HG02970 (cell line): ENCODE data around the gene ACTL10.
A peak's percentile ranks its signal among the peaks of the same experiment; 100 is the strongest.

Experiments used
- ATAC-seq: cut with Tn5 transposase; IDR thresholded peaks from one replicate; pipeline ENCODE4 v1.9.1; 2021; ENCODE audit warnings: mild to moderate bottlenecking, moderate library complexity, moderate number of reproducible peaks; ENCODE audit not compliant: unreplicated experiment, low FRiP score

Gene ACTL10

DNA sequence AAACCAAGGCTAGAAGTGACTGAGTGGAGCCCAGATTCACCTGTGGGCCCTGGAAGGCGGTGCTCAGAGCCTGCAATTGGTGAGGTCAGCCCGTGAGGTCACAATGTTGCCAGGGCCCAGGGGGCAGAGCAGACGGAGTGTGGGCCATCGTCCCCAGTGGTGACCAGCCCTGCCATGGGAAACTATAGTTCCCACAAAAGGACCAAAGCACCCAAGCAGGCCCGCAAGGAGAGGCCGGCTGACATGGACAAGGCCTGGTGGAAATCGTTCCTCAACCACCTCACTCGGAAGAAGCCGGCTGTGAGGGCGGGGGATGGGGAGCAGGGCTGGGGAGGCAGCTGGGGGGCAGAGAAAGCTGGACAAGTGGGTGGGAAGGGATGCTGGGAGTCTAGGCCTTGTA, 4.6 kb upstream of the ACTL10 start, which contains the start of gene C20orf144:
Gene C20orf144 (plus strand): TSS at position 156 of the 400 bp plus-strand sequence. CDS start 19 bp downstream, at position 175.
- no peak for ATAC-seq

GRCh38 chr20:33663161-33664084, 3.3 kb upstream of the ACTL10 start:
- peak; percentile 36 for ATAC-seq

DNA sequence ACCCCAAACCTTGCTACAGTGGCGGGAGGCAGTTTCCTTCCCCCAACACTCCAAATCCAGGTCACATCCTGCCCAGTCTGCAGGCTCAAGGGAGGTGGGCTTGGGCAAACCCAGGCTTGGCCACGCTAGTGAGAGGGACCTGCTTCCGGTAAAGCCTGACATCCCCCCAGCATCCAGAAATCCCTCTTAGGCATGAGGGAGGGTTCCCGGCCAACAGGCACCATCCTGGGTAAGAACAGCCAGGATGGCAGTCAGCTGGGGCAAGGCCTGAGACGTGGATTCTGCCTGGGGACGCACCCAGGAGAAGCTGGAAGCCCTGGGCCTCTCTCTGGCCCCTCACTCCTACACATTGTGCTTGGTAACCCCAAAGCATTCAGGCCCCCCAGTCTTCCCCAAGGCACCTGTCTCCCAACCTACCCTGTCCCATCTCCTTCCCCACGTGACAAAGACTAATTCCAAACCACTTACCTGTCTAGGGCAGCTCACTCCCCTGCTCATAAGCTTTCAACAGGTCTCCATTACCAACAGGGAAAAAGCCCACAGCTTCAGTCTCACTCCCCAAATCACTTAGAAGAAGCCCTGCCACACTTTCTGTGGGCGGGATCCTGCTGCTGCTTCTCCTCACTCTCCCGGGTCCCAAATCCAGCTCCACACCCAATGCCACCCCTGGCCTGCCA, 2.5 kb upstream of the ACTL10 start:
- no peak for ATAC-seq

GRCh38 chr20:33664762-33665144, 2.0 kb upstream of the ACTL10 start:
- no peak for ATAC-seq

DNA sequence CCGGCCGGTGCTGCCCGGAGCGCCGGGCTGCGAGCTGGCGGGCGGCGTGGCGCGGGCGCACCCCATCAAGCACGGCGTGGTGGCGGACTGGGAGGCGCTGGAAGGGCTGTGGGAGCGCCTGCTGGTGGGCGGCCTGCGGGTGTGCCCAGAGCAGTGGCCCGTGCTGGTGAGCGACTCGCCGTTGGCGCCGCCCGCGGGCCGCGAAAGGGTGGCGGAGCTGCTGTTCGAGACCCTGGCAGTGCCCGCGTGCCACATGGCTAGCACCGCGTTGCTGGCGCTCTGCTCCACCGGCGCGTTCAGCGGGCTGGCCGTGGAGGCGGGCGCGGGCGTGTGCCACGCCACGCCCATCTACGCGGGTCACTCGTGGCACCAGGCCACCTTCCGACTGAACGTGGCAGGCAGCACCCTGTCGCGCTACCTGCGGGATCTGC, 517 bp downstream of the ACTL10 start:
- ATAC-seq: peak; percentile 17

DNA sequence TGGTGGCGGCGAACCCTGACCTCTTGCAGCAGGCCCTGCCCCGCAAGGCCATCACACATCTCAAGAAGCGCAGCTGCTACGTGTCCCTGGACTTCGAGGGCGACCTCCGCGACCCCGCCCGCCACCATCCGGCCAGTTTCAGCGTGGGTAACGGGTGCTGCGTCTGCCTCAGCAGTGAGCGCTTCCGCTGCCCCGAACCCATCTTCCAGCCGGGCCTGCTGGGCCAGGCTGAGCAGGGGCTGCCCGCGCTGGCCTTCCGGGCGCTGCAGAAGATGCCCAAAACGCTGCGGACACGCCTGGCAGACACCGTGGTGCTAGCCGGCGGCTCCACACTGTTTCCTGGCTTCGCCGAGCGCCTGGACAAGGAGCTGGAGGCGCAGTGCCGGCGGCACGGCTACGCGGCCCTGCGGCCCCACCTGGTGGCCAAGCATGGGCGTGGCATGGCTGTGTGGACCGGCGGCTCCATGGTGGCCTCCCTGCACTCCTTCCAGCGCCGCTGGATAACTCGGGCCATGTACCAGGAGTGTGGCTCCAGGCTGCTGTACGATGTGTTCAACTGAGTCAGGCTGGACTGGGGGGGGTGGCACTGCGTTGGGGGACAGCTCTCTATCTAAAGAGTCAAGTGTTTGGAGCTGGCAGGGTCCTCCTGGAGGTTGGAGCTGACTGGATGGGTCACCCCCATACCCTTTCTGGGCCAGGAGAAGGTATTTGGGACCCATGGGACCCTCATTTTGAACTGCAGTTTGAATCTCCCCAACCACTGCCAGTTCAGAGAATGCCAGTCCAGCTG, 1.1 kb downstream of the ACTL10 start:
- ATAC-seq: peak; percentile 31

GRCh38 chr20:33668466-33669155, 1.9 kb downstream of the ACTL10 start:
- no peak for ATAC-seq

DNA sequence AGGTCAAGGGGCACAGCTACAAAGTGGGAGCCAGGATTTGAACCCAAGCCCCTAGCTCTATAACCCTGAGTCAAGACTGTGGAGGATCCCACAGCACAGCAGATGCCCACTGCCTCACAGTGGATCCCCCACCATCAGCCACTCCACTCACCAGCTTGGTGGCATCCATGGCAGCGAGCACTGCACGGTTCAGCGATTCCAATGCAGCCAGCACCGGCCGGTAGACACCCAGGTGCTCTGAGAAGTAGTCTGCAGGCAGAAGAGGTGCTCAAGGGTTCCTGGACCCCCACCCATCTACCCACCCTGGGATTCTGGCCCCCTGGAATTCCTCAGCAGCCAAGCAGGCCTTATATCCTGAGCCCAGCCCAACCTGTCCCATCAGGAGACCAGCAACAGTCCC, 2.5 kb downstream of the ACTL10 start:
- no peak for ATAC-seq

DNA sequence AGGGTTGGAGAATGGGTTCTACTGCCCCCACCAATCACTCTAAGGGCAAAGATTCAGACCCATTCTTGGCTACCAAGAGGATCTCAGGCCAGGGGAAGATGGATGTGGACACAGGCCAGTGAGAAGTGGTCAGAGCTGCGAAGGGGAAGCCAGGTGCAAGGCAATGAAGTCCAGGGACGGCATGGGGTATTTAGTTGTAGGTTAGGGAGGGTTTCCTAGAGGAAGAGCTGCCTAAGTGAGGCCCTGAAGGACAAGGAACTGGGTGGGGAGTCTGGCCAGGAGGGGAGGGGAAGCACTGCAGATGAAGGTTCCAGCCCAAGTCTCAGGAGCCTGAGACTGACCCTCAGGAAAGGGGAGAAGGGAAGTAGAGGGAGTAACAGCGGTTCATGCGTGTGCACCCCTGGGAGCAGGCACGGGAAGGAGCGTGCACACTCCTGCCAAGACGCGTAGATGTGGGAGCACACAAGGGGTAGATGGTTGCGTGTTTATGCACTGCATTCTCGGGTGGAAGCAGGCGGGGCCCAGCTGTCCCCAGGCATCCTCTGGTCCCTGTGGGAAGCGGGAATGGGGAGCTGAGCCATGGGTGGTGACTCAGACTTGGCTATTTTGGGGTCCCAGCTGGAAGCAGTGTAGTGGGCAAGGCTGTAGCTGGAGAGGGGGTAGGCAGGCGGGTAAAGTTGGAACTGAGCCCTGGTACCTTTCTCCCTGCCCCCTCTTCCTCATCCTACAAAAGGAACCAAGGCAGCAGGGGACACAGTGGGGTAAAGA, 3.3 kb downstream of the ACTL10 start:
- ATAC-seq: no peak

DNA sequence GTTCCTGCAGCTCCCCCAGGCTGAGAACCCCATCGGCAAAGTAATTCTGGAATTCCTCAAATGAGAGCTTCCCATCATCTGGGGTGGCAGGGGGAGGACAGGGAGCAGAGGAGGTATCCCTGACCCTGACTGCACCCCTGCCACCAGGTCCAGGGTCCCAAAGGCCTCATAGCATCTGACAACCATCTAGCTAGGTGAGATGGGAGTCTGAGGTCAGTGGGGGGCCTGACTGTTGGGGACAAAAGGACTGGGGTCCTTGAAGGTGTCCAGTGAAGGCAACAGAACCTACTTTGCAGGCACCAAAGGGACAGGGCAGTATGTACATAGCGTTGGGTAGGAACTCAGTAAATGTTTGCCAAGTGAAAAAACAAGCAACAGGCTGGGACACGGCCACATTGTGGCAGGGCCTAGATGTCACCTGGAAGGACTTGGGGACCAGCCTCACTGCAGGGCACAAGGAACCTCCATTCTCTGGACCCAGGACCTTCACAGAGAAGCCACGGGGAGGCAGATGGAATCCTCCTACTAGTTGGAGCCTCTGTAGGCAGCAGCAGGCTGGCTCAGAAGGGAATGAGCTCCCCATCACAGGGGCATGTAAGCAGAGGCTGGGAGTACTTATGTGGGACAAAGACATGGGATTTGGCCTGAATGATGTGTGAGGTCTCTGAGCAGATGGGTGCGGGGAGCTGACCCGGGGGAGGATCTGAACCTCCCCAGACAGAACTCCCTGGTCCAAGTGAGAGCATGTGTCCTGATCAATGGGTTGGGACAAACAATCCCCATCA, 4.2 kb downstream of the ACTL10 start:
- no peak for ATAC-seq

- ATAC-seq: no peak
Measured at GRCh38 chr20:33671573-33672288, 5.0 kb downstream of the ACTL10 start.

DNA sequence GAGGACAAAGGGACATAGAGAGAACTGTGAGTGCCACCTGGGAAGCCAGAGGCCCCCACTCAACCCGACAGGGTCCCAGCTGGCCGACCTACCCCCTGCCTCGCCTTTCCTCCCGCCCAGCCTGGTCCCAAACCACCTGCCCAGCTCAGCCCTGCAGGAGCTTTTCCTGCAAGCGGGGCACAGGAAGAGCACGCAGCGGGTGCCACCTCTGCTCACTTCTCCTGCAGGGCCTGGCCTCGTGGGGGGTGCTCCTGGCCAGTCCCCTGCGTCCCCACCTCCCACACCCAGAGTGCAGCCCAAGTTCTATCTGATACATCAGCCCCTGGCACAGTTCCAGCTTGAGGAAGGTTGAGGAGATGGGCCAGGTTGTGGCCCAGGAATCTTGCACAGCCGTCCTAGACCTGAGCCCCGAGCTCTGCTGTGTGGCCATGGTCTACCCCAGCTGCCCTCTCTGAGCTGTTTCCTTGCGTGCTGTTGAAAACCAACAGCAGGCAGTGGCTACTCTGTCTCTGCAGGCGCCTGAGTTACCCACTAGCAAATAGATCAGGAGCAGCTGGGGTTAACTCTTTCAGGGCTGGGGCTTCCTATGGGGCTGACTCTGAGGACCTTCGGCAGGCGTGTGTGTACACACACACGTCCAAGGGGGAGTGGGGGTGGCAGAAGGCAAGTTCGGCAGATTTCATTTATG, 5.8 kb downstream of the ACTL10 start:
- no peak for ATAC-seq

- ATAC-seq: no peak
Measured at GRCh38 chr20:33673114-33673409, 6.3 kb downstream of the ACTL10 start.

DNA sequence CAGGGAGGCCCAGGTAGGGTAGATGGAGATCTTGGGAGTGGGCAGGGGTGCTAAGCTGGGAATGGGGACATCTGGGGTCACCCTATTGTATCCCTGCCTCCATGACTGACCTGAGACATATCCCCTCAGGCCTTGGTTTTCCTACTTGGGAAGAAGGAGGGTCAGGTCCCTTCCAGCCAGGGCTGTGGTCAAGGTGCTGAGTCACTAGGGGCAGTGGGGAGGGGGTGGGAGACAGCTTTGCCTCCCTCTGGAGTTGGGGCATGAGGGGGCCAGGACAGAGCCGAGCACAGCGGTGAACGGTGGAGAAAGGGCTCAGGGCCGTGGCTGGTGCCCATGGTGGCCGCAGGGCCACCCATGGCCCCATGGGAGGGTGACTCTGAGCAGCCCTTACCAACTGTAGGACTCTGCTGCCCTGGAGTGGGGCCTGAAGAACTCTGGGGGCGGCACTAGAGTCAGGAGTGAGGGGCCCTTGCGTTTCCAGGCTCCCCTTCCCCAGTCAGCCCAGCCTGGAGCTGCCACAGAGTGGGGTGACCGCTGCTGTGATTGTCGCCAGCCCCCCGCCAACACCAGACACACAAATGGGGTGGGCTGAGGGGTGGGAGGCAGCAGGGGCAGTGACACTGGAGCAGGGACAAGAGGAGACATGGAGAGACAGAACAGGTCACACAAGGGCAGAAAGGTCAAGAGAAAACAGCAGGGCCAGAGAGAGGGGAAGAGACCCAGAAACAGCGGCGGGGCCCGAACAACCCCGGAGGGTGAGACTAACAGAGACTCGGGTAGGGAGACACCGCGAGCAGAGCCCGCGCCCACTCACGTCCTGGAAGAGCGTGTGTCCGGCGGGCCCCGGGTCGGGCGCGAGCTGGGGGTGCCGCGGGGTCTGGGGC, 6.9 kb downstream of the ACTL10 start:
- no peak for ATAC-seq

- ATAC-seq: peak; percentile 59
Measured at GRCh38 chr20:33674294-33675135, 7.8 kb downstream of the ACTL10 start, which contains the start of gene NECAB3. Gene NECAB3 (minus strand): TSS chr20:33674428. CDS start chr20:33674352, 76 bp downstream.
